K562 (cell line): Measurements from ENCODE around the gene TRIM2. TPM values are rescaled to one million over a fixed set of nuclear protein-coding genes. Genes with fewer than 3 reads are reported as not detected.

Source experiments
- CEBPZ ChIP-seq: fragments of 150-350 bp; IDR thresholded peaks from 2 replicates; pipeline ENCODE4 v1.6.1; 2014; ENCODE audit warnings: low read depth, mild to moderate bottlenecking, low read length, borderline replicate concordance
- CSDE1 ChIP-seq, 2 experiments: fragments of 450-650 bp; IDR thresholded peaks; 2 replicates each; pipeline ENCODE4 v1.6.1; 2016; ENCODE audit warnings: mild to moderate bottlenecking in 1 of 2
- FIP1L1 ChIP-seq: fragments of 200-400 bp; formaldehyde crosslinking; IDR thresholded peaks from 2 replicates; pipeline ENCODE4 v1.6.1; 2018; ENCODE audit warnings: mild to moderate bottlenecking, low read depth, low read length; ENCODE audit not compliant: poor library complexity, severe bottlenecking
- MECOM ChIP-seq: fragments of 250-450 bp; sonication (Bioruptor Pico); IDR thresholded peaks from 2 replicates; pipeline ENCODE4 v1.8.0; 2022; ENCODE audit warnings: inconsistent platforms
- MLLT1 ChIP-seq, 2 experiments: fragments of 450-650 bp; IDR thresholded peaks; 2 replicates each; pipeline ENCODE4 v1.6.1; 2016
- RBFOX2 ChIP-seq: fragments of 200-400 bp; formaldehyde crosslinking; IDR thresholded peaks from 2 replicates; pipeline ENCODE4 v1.6.1; 2017; ENCODE audit warnings: low read depth, mild to moderate bottlenecking, low read length, moderate library complexity
- U2AF2 ChIP-seq: fragments of 200-400 bp; formaldehyde crosslinking; optimal IDR thresholded peaks from 2 replicates; pipeline ENCODE3; 2017; ENCODE audit warnings: low read depth, mild to moderate bottlenecking, low read length
- polyA plus RNA-seq, 8 experiments: library from polyadenylated mRNA; depleted of rRNA in 4 of 8; stranded (reverse) in 5 of 8; unstranded in 3 of 8; fragments of >200 nt; fragmentation: Nextera tagmentation in 2 of 8; fragmentation: Illumina TruSeq in 1 of 8; extraction: Ambion mirVana in 2 of 8; extraction: Trizol in 1 of 8; gene quantifications; 2 replicates each; pipeline versions ENCODE4 v1.2.1 to v1.2.3, GENCODE V29; 2011 to 2014; ENCODE audit warnings: inconsistent platforms in 1 of 8, missing spikeins in 1 of 8
- total RNA-seq, 7 experiments: library from RNA; depleted of rRNA in 6 of 7; stranded (reverse); fragments of >200 nt in 6 of 7; fragmentation: Illumina TruSeq in 2 of 7; extraction: Trizol in 2 of 7; gene quantifications; 2 replicates each; pipeline versions ENCODE4 v1.2.1 to v1.2.3, GENCODE V29; 2011 to 2021; ENCODE audit warnings: low replicate concordance in 1 of 7
- TF ChIP-seq, protein P1 (sequence below): fragments of 450-650 bp; IDR thresholded peaks from 2 replicates; pipeline ENCODE4 v1.6.1; 2017; ENCODE audit warnings: mild to moderate bottlenecking, moderate library complexity
- TF ChIP-seq, protein P2 (sequence below): fragments of 450-650 bp; IDR thresholded peaks from 2 replicates; pipeline ENCODE4 v1.6.1; 2016; ENCODE audit warnings: low read depth, mild to moderate bottlenecking, moderate library complexity
- TF ChIP-seq, protein P3 (sequence below): sonication (generic); formaldehyde crosslinking; IDR thresholded peaks from 2 replicates; pipeline ENCODE4 v1.8.0; 2022; ENCODE audit warnings: mild to moderate bottlenecking, missing genetic modification reagents

Gene TRIM2
- total and polyA plus RNA-seq, 9 of the 15 experiments (the other 6 are each of a cell fraction or from before 2014, with no cell fraction given): 0.01 to 0.41 (median 0.13) TPM; not detected in 1

GRCh38 chr4:153212736-153213135 lies 8.5 kb downstream of the TRIM2 start (continued):
- TF ChIP-seq, protein P1, sequence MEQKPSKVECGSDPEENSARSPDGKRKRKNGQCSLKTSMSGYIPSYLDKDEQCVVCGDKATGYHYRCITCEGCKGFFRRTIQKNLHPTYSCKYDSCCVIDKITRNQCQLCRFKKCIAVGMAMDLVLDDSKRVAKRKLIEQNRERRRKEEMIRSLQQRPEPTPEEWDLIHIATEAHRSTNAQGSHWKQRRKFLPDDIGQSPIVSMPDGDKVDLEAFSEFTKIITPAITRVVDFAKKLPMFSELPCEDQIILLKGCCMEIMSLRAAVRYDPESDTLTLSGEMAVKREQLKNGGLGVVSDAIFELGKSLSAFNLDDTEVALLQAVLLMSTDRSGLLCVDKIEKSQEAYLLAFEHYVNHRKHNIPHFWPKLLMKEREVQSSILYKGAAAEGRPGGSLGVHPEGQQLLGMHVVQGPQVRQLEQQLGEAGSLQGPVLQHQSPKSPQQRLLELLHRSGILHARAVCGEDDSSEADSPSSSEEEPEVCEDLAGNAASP: no peak
- TF ChIP-seq, protein P2, sequence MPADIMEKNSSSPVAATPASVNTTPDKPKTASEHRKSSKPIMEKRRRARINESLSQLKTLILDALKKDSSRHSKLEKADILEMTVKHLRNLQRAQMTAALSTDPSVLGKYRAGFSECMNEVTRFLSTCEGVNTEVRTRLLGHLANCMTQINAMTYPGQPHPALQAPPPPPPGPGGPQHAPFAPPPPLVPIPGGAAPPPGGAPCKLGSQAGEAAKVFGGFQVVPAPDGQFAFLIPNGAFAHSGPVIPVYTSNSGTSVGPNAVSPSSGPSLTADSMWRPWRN: no peak
- TF ChIP-seq CSDE1 (IDR thresholded peaks at IDR 0.05) (no peak), FIP1L1 (no peak), RBFOX2 (no peak), CEBPZ (no peak), MECOM (CRISPR knock-in tag) (no peak), U2AF2 (no peak), MLLT1 (IDR thresholded peaks at IDR 0.05) (no peak)
- TF ChIP-seq, protein P3, sequence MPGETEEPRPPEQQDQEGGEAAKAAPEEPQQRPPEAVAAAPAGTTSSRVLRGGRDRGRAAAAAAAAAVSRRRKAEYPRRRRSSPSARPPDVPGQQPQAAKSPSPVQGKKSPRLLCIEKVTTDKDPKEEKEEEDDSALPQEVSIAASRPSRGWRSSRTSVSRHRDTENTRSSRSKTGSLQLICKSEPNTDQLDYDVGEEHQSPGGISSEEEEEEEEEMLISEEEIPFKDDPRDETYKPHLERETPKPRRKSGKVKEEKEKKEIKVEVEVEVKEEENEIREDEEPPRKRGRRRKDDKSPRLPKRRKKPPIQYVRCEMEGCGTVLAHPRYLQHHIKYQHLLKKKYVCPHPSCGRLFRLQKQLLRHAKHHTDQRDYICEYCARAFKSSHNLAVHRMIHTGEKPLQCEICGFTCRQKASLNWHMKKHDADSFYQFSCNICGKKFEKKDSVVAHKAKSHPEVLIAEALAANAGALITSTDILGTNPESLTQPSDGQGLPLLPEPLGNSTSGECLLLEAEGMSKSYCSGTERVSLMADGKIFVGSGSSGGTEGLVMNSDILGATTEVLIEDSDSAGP (CRISPR knock-in tag): no peak
